K562 (cell line): ENCODE data around the gene TIGAR.

ENCODE experiments used
- EGR1 ChIP-seq: fragments of 450-650 bp; conservative IDR thresholded peaks from 2 replicates; pipeline ENCODE4 v1.6.1; 2017; ENCODE audit warnings: mild to moderate bottlenecking
- SMARCA5 ChIP-seq: fragments of 450-650 bp; IDR thresholded peaks from 2 replicates; pipeline ENCODE4 v1.6.1; 2016
- TF ChIP-seq, protein P1 (sequence below), 3 experiments: IDR thresholded peaks in 2 of 3; conservative IDR thresholded peaks in 1 of 3; 2 replicates each; pipeline ENCODE4 v1.5.1; 2011 to 2012; ENCODE audit warnings: low read length in 3 of 3, mild to moderate bottlenecking in 3 of 3, control low read depth in 2 of 3, improper control_type of control experiment in 1 of 3, inconsistent platforms in 1 of 3, low read depth in 1 of 3, mixed read lengths in 1 of 3, moderate library complexity in 1 of 3; ENCODE audit not compliant: insufficient read depth in 2 of 3

DNA sequence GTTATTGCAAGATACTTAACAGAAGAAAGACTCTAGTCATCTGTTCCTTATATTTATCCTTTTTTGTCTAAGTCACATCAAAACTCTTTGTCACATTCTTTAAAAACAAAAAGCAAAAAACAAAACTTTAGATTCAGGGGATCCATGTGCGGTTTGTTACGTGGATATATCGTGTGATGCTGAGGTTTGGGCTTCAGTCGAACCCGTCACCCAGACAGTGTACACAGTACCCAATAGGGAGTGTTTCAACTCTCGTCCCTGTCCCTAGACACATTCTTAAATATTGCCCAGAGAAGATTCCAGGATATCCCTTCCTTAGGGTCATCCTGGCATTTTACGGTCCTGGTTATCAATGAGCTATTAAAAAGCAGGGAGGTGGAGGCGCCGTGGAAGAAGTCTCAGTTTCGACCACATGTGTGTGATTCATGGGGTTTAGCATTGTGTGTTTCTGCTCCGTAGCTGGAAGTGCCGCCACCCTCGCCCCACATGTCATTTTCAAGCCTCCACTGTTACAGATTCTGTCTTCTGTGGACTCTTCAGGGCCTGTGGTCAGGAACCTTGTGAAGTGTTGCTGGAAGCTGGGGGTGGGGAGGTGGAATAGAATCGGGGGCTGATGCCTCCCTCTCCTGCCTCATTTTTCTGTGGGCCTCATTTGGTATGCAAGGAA lies 27.6 kb upstream of the TIGAR start:
- no peak for TF ChIP-seq SMARCA5
- TF ChIP-seq EGR1: no peak
- TF ChIP-seq, protein P1, sequence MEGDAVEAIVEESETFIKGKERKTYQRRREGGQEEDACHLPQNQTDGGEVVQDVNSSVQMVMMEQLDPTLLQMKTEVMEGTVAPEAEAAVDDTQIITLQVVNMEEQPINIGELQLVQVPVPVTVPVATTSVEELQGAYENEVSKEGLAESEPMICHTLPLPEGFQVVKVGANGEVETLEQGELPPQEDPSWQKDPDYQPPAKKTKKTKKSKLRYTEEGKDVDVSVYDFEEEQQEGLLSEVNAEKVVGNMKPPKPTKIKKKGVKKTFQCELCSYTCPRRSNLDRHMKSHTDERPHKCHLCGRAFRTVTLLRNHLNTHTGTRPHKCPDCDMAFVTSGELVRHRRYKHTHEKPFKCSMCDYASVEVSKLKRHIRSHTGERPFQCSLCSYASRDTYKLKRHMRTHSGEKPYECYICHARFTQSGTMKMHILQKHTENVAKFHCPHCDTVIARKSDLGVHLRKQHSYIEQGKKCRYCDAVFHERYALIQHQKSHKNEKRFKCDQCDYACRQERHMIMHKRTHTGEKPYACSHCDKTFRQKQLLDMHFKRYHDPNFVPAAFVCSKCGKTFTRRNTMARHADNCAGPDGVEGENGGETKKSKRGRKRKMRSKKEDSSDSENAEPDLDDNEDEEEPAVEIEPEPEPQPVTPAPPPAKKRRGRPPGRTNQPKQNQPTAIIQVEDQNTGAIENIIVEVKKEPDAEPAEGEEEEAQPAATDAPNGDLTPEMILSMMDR (IDR thresholded peaks at IDR 0.05 in 2 of 3, conservative IDR thresholded peaks at IDR 0.05 in 1 of 3; ENCODE audit: insufficient read depth in 2 of 3, low read depth in 1 of 3, low read length in 3 of 3): no peak
